Pancreas (tissue), 10 donors: ENCODE results near the gene HOXA4. TPM values are rescaled to one million over a fixed set of nuclear protein-coding genes. Genes with fewer than 3 reads are reported as not detected.

Experiments
- ATAC-seq, 4 donors: fragments of 200-7000 bp; cut with Tn5 transposase; one replicate each; pipeline versions ENCODE4 v1.8.0 to v1.9.1; 2020; ENCODE audit warnings: mild to moderate bottlenecking in 4 of 4, moderate library complexity in 4 of 4
- DNase-seq, 6 donors: peaks; one replicate each; pipeline ENCODE4 v3.0.0-alpha.2; 2020
- FAIRE-seq: peaks from 2 replicates; lab custom pipeline; 2012; peaks lifted over from hg19 to GRCh38; lab: Jason Lieb, UNC
- H3K27ac ChIP-seq, 4 donors: fragments of 200-600 bp; sonication (generic); 1 replicate in 3 of 4; 2 replicates in 1 of 4; pipeline versions ENCODE4 v1.5.0 to v1.8.0; 2020
- H3K27me3 ChIP-seq, 4 donors: fragments of 200-600 bp; one replicate each; pipeline ENCODE4 v1.8.0; 2021
- H3K36me3 ChIP-seq, 3 donors: fragments of 200-600 bp; sonication (generic) in 1 of 3; one replicate each; pipeline versions ENCODE4 v1.5.0 to v1.8.0; 2020 to 2021
- H3K4me1 ChIP-seq, 3 donors: fragments of 200-600 bp; one replicate each; pipeline ENCODE4 v1.8.0; 2021
- H3K4me3 ChIP-seq, 4 donors: fragments of 200-600 bp; sonication (generic) in 2 of 4; one replicate each; pipeline versions ENCODE4 v1.5.0 to v1.8.0; 2020 to 2021
- H3K9me3 ChIP-seq, 4 donors: fragments of 200-600 bp; one replicate each; pipeline ENCODE4 v1.8.0; 2021
- CTCF ChIP-seq, 4 donors: fragments of 200-600 bp; sonication (generic) in 3 of 4; IDR thresholded peaks; one replicate each; pipeline versions ENCODE4 v1.5.0 to v1.8.0; 2021; ENCODE audit warnings: antibody characterized with exemption in 4 of 4
- WGBS, 2 donors: extraction: QIAGEN DNeasy Blood & Tissue Kit; methylation state at CpG; one replicate each; pipeline ENCODE4 v1.1.7; 2013; 5-methylcytosine and 5-hydroxymethylcytosine counted together
- intact Hi-C, 3 donors: fragments of 100-400 bp; cut with DNase I; formaldehyde crosslinking; loops; one replicate each; pipeline versions ENCODE4 v1.11.1 to v1.14.2; 2022
- polyA plus RNA-seq, 2 donors: library from polyadenylated mRNA; stranded (reverse); fragments of 200-250 nt; gene quantifications; one replicate each; pipeline ENCODE4 v1.2.3, GENCODE V29; 2013
- total RNA-seq, 6 donors: library from RNA; stranded (reverse); fragmentation: NEBNext Ultra II Directional in 4 of 6; extraction: Animal tissue kit (Norgen Biotek cat#: 25700) in 4 of 6; gene quantifications; one replicate each; pipeline versions ENCODE4 v1.2.1 to v1.2.4, GENCODE V29; 2021 to 2023
- donor health status: healthy with polysubstance abuse.
- donor health status: DM: no; HTN: no; CAD: no; lungs with moderate emphysema.
- donor health status: DM: no; HTN: no; CAD: no.
- donor health status: control.
- donor health status: control.
- donor health status: Bipolar disorder and iron deficiency.
- donor health status: DM: yes; HTN: yes; CAD: no.
- donor health status: DM: no; HTN: no; CAD: no.
- donor health status: DM: no; HTN: no; CAD: no.
- donor health status: DM: yes; HTN: yes; CAD: no.

The HOXA4 gene
- total and polyA plus RNA-seq, 8 donors, result 0.19 to 2.4 (median 0.58) TPM

- H3K4me1 ChIP-seq, result peaks cover 0 to 3% (median 0%) of the 10 kb centered on the region in 3 donors
- intact Hi-C loops, result no loop called here
- no peak for FAIRE-seq
- no peaks in the 10 kb centered on the region for H3K36me3 ChIP-seq
- no peaks in the 10 kb centered on the region for H3K9me3 ChIP-seq
- WGBS, 2 donors, result 36 to 48% methylated on average over 7 of the region's 7 CpGs
- no peak for DNase-seq
- no peak for ATAC-seq
- no peak overlapping the region for H3K27ac ChIP-seq
- H3K27me3 ChIP-seq, result peaks cover 0 to 49% (median 2%) of the 10 kb centered on the region in 4 donors
- no peak for TF ChIP-seq CTCF (IDR thresholded peaks at IDR 0.05)
- no peak overlapping the region for H3K4me3 ChIP-seq
These were observed 8.9 kb downstream of the HOXA4 start for GRCh38 chr7:27121684-27122076.

DNA sequence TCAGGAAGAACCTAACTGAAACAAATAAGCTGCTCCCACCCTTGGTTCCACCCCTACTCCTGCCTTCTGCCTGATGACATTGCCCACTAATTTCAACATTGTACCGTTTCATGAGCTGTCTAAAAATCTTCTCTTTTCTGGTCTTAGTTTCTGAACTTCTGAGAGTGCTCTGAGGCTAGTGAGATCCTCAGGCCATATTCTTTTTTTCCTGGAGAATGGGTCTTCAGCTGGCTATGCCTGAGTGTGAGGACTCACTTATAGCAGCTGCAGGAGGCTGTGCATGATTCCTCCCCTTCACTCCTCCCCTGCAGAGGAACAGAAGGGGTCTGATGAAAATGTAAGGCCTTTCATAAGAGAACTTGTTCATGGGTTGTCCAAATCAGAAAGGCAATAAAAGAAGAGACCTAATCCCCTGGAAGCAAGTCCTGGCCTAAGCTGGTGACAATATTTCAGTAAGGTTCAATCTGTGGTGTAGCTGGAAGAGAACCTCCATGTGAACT is 11.1 kb downstream of the HOXA4 start:
- DNase-seq (no peak), ATAC-seq (no peak), FAIRE-seq (no peak)
- no peak for TF ChIP-seq CTCF (IDR thresholded peaks at IDR 0.05)
- Histone ChIP-seq H3K9me3 (no peaks in the 10 kb centered on the region), H3K27ac (no peak overlapping the region), H3K4me3 (no peak overlapping the region), H3K4me1 (peaks cover 0 to 3% (median 0%) of the 10 kb centered on the region in 3 donors), H3K27me3 (peaks cover 0 to 58% (median 4%) of the 10 kb centered on the region in 4 donors), H3K36me3 (no peaks in the 10 kb centered on the region)
- intact Hi-C loops, result no loop called here
- 47 to 54% methylated on average over 1 of the region's 1 CpG for WGBS, 2 donors

- no peaks in the 10 kb centered on the region for H3K9me3 ChIP-seq
- H3K4me1 ChIP-seq, result peaks cover 0 to 3% (median 0%) of the 10 kb centered on the region in 3 donors
- intact Hi-C loops, result no loop called here
- FAIRE-seq (no peak), DNase-seq (no peak), ATAC-seq (no peak)
- TF ChIP-seq CTCF (IDR thresholded peaks at IDR 0.05), result no peak
- H3K36me3 ChIP-seq, result no peaks in the 10 kb centered on the region
- no peak overlapping the region for H3K4me3 ChIP-seq
- WGBS, 2 donors, result 36 to 46% methylated on average over 3 of the region's 3 CpGs
- no peak overlapping the region for H3K27ac ChIP-seq
- peaks cover 0 to 53% (median 4%) of the 10 kb centered on the region in 4 donors for H3K27me3 ChIP-seq
These were observed 12.0 kb downstream of the HOXA4 start for GRCh38 chr7:27118580-27118979.

DNA sequence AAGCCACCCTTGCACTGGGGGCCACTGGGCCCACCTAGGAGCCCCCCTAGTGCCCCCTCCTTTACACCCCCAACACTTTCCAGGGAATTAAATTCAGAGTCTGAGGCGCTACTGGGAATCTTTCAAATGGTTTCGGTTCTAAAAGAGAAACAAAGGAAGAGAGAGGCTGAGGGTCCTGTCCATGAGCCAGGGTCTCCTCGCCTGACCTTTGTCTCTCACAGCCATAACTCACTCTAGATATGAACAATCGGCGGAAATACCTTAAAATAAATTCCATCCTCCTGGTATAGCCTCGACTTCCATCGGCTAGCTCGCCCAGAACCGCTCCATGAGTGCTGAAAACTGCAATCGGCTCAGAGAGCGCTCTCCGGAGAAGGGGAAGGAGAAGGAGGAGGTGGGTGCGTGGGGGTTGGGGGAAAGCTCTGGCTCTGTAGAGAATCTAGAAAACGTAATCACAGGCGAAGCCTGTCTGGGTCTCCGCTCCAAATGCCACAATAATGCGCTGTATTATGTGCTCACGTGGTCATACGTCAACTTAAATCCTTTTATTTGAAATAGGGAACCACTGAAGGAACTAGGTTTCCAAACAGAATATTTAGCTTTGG is 12.6 kb downstream of the HOXA4 start:
- intact Hi-C loops, result no loop called here
- H3K4me1 ChIP-seq, result peaks cover 0 to 3% (median 0%) of the 10 kb centered on the region in 3 donors
- FAIRE-seq, result no peak
- no peak for ATAC-seq
- peak overlapping the region in 1 of 4 donors; percentile 14 for H3K4me3 ChIP-seq
- H3K9me3 ChIP-seq, result no peaks in the 10 kb centered on the region
- no peak for DNase-seq
- no peak overlapping the region for H3K27ac ChIP-seq
- peaks cover 0 to 51% (median 4%) of the 10 kb centered on the region in 4 donors for H3K27me3 ChIP-seq
- WGBS, 2 donors, result 31 to 43% methylated on average over 19 of the region's 19 CpGs
- no peak for TF ChIP-seq CTCF (IDR thresholded peaks at IDR 0.05)
- H3K36me3 ChIP-seq, result no peaks in the 10 kb centered on the region
